ENCODE measurements around the gene FGF18.

- TF ChIP-seq CTCF (IDR thresholded peaks at IDR 0.05; ENCODE audit: poor library complexity, severe bottlenecking) (no peak), TAF1 (IDR thresholded peaks at IDR 0.05; ENCODE audit: low read depth) (no peak), SMC3 (conservative IDR thresholded peaks at IDR 0.05; ENCODE audit: poor library complexity) (no peak), EZH2 (IDR thresholded peaks at IDR 0.05; ENCODE audit: borderline replicate concordance, insufficient read depth, low read length, poor library complexity, severe bottlenecking) (no peak), POLR2AphosphoS5 (IDR thresholded peaks at IDR 0.05) (no peak), RAD21 (conservative IDR thresholded peaks at IDR 0.05) (no peak)
- TF ChIP-seq, protein P1, sequence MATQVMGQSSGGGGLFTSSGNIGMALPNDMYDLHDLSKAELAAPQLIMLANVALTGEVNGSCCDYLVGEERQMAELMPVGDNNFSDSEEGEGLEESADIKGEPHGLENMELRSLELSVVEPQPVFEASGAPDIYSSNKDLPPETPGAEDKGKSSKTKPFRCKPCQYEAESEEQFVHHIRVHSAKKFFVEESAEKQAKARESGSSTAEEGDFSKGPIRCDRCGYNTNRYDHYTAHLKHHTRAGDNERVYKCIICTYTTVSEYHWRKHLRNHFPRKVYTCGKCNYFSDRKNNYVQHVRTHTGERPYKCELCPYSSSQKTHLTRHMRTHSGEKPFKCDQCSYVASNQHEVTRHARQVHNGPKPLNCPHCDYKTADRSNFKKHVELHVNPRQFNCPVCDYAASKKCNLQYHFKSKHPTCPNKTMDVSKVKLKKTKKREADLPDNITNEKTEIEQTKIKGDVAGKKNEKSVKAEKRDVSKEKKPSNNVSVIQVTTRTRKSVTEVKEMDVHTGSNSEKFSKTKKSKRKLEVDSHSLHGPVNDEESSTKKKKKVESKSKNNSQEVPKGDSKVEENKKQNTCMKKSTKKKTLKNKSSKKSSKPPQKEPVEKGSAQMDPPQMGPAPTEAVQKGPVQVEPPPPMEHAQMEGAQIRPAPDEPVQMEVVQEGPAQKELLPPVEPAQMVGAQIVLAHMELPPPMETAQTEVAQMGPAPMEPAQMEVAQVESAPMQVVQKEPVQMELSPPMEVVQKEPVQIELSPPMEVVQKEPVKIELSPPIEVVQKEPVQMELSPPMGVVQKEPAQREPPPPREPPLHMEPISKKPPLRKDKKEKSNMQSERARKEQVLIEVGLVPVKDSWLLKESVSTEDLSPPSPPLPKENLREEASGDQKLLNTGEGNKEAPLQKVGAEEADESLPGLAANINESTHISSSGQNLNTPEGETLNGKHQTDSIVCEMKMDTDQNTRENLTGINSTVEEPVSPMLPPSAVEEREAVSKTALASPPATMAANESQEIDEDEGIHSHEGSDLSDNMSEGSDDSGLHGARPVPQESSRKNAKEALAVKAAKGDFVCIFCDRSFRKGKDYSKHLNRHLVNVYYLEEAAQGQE (IDR thresholded peaks at IDR 0.05; ENCODE audit: borderline replicate concordance) = no peak
Observed at GRCh38 chr5:171481571-171482433, 62.4 kb downstream of the FGF18 start.

All from neural cell (in vitro differentiated cells).